ENCODE measurements around the gene PRKCB.

Gene PRKCB

GRCh38 chr16:24214992-24215391 is 379.2 kb downstream of the PRKCB start:
- CTCF ChIA-PET: interaction anchor here (0.7 kb wide), 1 partner anchor 35 kb away, joined by 3 read pairs; no protein-coding TSS in a partner anchor
- no peaks in the 10 kb centered on the region for H3K9me3 ChIP-seq (ENCODE audit: control insufficient read depth, insufficient read depth, low read depth, low read length)
- no peaks in the 10 kb centered on the region for H3K36me3 ChIP-seq (ENCODE audit: control insufficient read depth in 2 of 2, insufficient read depth in 1 of 2, low read length in 2 of 2)
- no peaks in the 10 kb centered on the region for H3K4me1 ChIP-seq (ENCODE audit: control insufficient read depth, insufficient read depth, low read length)
- TF ChIP-seq KLF1 (tag by site-specific recombination; IDR thresholded peaks at IDR 0.05) (no peak), ZNF416 (tag by site-specific recombination; IDR thresholded peaks at IDR 0.05) (no peak), ZNF768 (tag by site-specific recombination; IDR thresholded peaks at IDR 0.05) (no peak), ZNF140 (tag by site-specific recombination; IDR thresholded peaks at IDR 0.05) (no peak), ZNF341 (tag by site-specific recombination; IDR thresholded peaks at IDR 0.05; ENCODE audit: low read depth) (no peak), ZSCAN30 (tag by site-specific recombination; IDR thresholded peaks at IDR 0.05) (no peak), ZNF501 (tag by site-specific recombination; IDR thresholded peaks at IDR 0.05) (no peak), KLF17 (tag by site-specific recombination; IDR thresholded peaks at IDR 0.05) (no peak), RBAK (tag by site-specific recombination; IDR thresholded peaks at IDR 0.05) (no peak), ZNF658 (tag by site-specific recombination; IDR thresholded peaks at IDR 0.05) (no peak), ZBTB7A (tag by site-specific recombination; IDR thresholded peaks at IDR 0.05; ENCODE audit: low read depth) (no peak)
- TF ChIP-seq, protein P1, sequence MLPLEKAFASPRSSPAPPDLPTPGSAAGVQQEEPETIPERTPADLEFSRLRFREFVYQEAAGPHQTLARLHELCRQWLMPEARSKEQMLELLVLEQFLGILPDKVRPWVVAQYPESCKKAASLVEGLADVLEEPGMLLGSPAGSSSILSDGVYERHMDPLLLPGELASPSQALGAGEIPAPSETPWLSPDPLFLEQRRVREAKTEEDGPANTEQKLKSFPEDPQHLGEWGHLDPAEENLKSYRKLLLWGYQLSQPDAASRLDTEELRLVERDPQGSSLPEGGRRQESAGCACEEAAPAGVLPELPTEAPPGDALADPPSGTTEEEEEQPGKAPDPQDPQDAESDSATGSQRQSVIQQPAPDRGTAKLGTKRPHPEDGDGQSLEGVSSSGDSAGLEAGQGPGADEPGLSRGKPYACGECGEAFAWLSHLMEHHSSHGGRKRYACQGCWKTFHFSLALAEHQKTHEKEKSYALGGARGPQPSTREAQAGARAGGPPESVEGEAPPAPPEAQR (tag by site-specific recombination; IDR thresholded peaks at IDR 0.05): no peak
- TF ChIP-seq, protein P2, sequence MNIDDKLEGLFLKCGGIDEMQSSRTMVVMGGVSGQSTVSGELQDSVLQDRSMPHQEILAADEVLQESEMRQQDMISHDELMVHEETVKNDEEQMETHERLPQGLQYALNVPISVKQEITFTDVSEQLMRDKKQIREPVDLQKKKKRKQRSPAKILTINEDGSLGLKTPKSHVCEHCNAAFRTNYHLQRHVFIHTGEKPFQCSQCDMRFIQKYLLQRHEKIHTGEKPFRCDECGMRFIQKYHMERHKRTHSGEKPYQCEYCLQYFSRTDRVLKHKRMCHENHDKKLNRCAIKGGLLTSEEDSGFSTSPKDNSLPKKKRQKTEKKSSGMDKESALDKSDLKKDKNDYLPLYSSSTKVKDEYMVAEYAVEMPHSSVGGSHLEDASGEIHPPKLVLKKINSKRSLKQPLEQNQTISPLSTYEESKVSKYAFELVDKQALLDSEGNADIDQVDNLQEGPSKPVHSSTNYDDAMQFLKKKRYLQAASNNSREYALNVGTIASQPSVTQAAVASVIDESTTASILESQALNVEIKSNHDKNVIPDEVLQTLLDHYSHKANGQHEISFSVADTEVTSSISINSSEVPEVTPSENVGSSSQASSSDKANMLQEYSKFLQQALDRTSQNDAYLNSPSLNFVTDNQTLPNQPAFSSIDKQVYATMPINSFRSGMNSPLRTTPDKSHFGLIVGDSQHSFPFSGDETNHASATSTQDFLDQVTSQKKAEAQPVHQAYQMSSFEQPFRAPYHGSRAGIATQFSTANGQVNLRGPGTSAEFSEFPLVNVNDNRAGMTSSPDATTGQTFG (tag by site-specific recombination; IDR thresholded peaks at IDR 0.05; ENCODE audit: borderline replicate concordance): no peak
- TF ChIP-seq, protein P3, sequence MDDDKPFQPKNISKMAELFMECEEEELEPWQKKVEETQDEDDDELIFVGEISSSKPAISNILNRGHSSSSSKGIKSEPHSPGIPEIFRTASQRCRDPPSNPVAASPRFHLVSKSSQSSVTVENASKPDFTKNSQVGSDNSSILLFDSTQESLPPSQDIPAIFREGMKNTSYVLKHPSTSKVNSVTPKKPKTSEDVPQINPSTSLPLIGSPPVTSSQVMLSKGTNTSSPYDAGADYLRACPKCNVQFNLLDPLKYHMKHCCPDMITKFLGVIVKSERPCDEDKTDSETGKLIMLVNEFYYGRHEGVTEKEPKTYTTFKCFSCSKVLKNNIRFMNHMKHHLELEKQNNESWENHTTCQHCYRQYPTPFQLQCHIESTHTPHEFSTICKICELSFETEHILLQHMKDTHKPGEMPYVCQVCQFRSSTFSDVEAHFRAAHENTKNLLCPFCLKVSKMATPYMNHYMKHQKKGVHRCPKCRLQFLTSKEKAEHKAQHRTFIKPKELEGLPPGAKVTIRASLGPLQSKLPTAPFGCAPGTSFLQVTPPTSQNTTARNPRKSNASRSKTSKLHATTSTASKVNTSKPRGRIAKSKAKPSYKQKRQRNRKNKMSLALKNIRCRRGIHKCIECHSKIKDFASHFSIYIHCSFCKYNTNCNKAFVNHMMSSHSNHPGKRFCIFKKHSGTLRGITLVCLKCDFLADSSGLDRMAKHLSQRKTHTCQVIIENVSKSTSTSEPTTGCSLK (tag by site-specific recombination; IDR thresholded peaks at IDR 0.05): no peak
- POLR2A ChIA-PET: no interaction called here
- no peak overlapping the region for H3K4me3 ChIP-seq (ENCODE audit: low read depth, low read length)
- no peak overlapping the region for H3K27ac ChIP-seq (ENCODE audit: extremely low read depth, low read depth, low read length)

- H3K27ac ChIP-seq (ENCODE audit: extremely low read depth, low read depth, low read length): no peak overlapping the region
- CTCF ChIA-PET: no interaction called here
- POLR2A ChIA-PET: no interaction called here
- no peaks in the 10 kb centered on the region for H3K4me1 ChIP-seq (ENCODE audit: control insufficient read depth, insufficient read depth, low read length)
- H3K36me3 ChIP-seq (ENCODE audit: control insufficient read depth in 2 of 2, insufficient read depth in 1 of 2, low read length in 2 of 2): no peaks in the 10 kb centered on the region
- no peaks in the 10 kb centered on the region for H3K9me3 ChIP-seq (ENCODE audit: control insufficient read depth, insufficient read depth, low read depth, low read length)
- H3K4me3 ChIP-seq (ENCODE audit: low read depth, low read length): no peak overlapping the region
- TF ChIP-seq, protein P4, sequence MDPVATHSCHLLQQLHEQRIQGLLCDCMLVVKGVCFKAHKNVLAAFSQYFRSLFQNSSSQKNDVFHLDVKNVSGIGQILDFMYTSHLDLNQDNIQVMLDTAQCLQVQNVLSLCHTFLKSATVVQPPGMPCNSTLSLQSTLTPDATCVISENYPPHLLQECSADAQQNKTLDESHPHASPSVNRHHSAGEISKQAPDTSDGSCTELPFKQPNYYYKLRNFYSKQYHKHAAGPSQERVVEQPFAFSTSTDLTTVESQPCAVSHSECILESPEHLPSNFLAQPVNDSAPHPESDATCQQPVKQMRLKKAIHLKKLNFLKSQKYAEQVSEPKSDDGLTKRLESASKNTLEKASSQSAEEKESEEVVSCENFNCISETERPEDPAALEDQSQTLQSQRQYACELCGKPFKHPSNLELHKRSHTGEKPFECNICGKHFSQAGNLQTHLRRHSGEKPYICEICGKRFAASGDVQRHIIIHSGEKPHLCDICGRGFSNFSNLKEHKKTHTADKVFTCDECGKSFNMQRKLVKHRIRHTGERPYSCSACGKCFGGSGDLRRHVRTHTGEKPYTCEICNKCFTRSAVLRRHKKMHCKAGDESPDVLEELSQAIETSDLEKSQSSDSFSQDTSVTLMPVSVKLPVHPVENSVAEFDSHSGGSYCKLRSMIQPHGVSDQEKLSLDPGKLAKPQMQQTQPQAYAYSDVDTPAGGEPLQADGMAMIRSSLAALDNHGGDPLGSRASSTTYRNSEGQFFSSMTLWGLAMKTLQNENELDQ (tag by site-specific recombination; IDR thresholded peaks at IDR 0.05; ENCODE audit: low read depth): no peak
- peak; percentile 45; the same call in 1 of the 2 replicates for TF ChIP-seq ZNF366 (tag by site-specific recombination; conservative IDR thresholded peaks at IDR 0.05)
Measured at GRCh38 chr16:24216961-24217360, 381.2 kb downstream of the PRKCB start.

Measured in HEK293 (cell line).